Stimulated activated CD4-positive, alpha-beta T cell treated with anti-CD3 and anti-CD28 coated beads, Interleukin-4, amount 100 ng/mL, for 24 hours (primary cell): ENCODE data around the gene ASCL5.
"Not testable (repeated sequence)": the region's sequence is repeated elsewhere in the genome, so short reads cannot be mapped to it uniquely, and the experiment has no call there.

Experiments used
- DNase-seq: peaks from one replicate; pipeline ENCODE4 v3.0.0-alpha.2; 2020

ASCL5 gene

GRCh38 chr1:201126832-201127754 lies at the start of gene ASCL5:
TSS of gene ASCL5 (minus strand) at chr1:201127184. CDS start at chr1:201115372, 11,812 bp downstream.
- DNase-seq = no peak

GRCh38 chr1:201175820-201176500 lies 49.0 kb upstream of the ASCL5 start:
- no peak for DNase-seq

- no peak for DNase-seq
Observed at GRCh38 chr1:201173736-201174135, 46.8 kb upstream of the ASCL5 start.

- DNase-seq = no peak
Observed at GRCh38 chr1:201172999-201173610, 46.1 kb upstream of the ASCL5 start.

GRCh38 chr1:201172326-201172725 lies 45.3 kb upstream of the ASCL5 start:
- no peak for DNase-seq

GRCh38 chr1:201171063-201172036 lies 44.4 kb upstream of the ASCL5 start:
- peak; percentile 69 for DNase-seq

- peak; percentile 77 for DNase-seq
Observed at GRCh38 chr1:201170533-201171062, 43.6 kb upstream of the ASCL5 start.

- no peak for DNase-seq
Observed at GRCh38 chr1:201169971-201170532, 43.1 kb upstream of the ASCL5 start.

- DNase-seq = no peak
Observed at GRCh38 chr1:201169203-201169602, 42.2 kb upstream of the ASCL5 start.

GRCh38 chr1:201167041-201167991 lies 40.3 kb upstream of the ASCL5 start:
- no peak for DNase-seq

GRCh38 chr1:201164645-201165044 lies 37.7 kb upstream of the ASCL5 start:
- DNase-seq = no peak

- DNase-seq = no peak
Observed at GRCh38 chr1:201163707-201164106, 36.7 kb upstream of the ASCL5 start.

GRCh38 chr1:201163036-201163435 lies 36.1 kb upstream of the ASCL5 start:
- DNase-seq = not testable (repeated sequence)

GRCh38 chr1:201157949-201158348 lies 31.0 kb upstream of the ASCL5 start:
- DNase-seq = no peak

GRCh38 chr1:201156819-201157218 lies 29.8 kb upstream of the ASCL5 start:
- no peak for DNase-seq

- no peak for DNase-seq
Observed at GRCh38 chr1:201156346-201156745, 29.4 kb upstream of the ASCL5 start.

GRCh38 chr1:201155354-201155753 lies 28.4 kb upstream of the ASCL5 start:
- DNase-seq = no peak

- peak; percentile 99 for DNase-seq
Observed at GRCh38 chr1:201154389-201155165, 27.6 kb upstream of the ASCL5 start, which contains the start of gene TMEM9. TSS of gene TMEM9 (minus strand) at chr1:201154474. CDS start at chr1:201153923, 551 bp downstream.
